ENCODE data around the gene GOT2.

GRCh38 chr16:58727796-58728568 lies 6.1 kb downstream of the GOT2 start:
- TF ChIP-seq, protein P1, sequence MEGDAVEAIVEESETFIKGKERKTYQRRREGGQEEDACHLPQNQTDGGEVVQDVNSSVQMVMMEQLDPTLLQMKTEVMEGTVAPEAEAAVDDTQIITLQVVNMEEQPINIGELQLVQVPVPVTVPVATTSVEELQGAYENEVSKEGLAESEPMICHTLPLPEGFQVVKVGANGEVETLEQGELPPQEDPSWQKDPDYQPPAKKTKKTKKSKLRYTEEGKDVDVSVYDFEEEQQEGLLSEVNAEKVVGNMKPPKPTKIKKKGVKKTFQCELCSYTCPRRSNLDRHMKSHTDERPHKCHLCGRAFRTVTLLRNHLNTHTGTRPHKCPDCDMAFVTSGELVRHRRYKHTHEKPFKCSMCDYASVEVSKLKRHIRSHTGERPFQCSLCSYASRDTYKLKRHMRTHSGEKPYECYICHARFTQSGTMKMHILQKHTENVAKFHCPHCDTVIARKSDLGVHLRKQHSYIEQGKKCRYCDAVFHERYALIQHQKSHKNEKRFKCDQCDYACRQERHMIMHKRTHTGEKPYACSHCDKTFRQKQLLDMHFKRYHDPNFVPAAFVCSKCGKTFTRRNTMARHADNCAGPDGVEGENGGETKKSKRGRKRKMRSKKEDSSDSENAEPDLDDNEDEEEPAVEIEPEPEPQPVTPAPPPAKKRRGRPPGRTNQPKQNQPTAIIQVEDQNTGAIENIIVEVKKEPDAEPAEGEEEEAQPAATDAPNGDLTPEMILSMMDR (IDR thresholded peaks at IDR 0.05; ENCODE audit: insufficient read depth, low read length), result no peak
- TF ChIP-seq POLR2AphosphoS5 (IDR thresholded peaks at IDR 0.05; ENCODE audit: low read depth) (no peak), GABPA (IDR thresholded peaks at IDR 0.05; ENCODE audit: low read depth) (no peak), REST (IDR thresholded peaks at IDR 0.05; ENCODE audit: insufficient replicate concordance, low read depth) (no peak)
